CD14-positive monocyte (primary cell): ENCODE measurements around the gene SPTLC1. TPM values are rescaled to one million over a fixed set of nuclear protein-coding genes. Genes with fewer than 3 reads are reported as not detected.
A peak's percentile ranks its signal among the peaks of the same experiment; 100 is the strongest.

Experiments
- DNase-seq, 3 donors: peaks; one replicate each; pipeline ENCODE4 v3.0.0-alpha.2; 2011 to 2022
- H2AFZ ChIP-seq: 2 replicates; pipeline ENCODE4 v1.6.0; 2012; ENCODE audit warnings: mild to moderate bottlenecking, low read depth, low read length, inconsistent platforms; ENCODE audit not compliant: insufficient read depth, poor library complexity, severe bottlenecking
- H3K27ac ChIP-seq, 2 donors: 1 replicate in 1 of 2; 2 replicates in 1 of 2; pipeline ENCODE4 v1.5.1; 2012 to 2013; ENCODE audit warnings: low read length in 2 of 2, control low read depth in 1 of 2, inconsistent platforms in 1 of 2, low read depth in 1 of 2, mild to moderate bottlenecking in 1 of 2
- H3K27me3 ChIP-seq, 2 donors: one replicate each; pipeline versions ENCODE4 v1.6.0 to v1.6.1; 2011 to 2013; ENCODE audit warnings: low read length in 2 of 2; ENCODE audit not compliant: control insufficient read depth in 2 of 2, insufficient read depth in 2 of 2
- H3K36me3 ChIP-seq, 2 donors: replicated peaks in 1 of 2; 1 replicate in 1 of 2; 2 replicates in 1 of 2; pipeline versions ENCODE4 v1.5.1 to v1.6.1; 2012 to 2013; ENCODE audit warnings: low read length in 2 of 2, control low read depth in 1 of 2, inconsistent platforms in 1 of 2, mild to moderate bottlenecking in 1 of 2; ENCODE audit not compliant: insufficient read depth in 2 of 2, control insufficient read depth in 1 of 2
- H3K4me1 ChIP-seq, 2 donors: 1 replicate in 1 of 2; 2 replicates in 1 of 2; pipeline versions ENCODE4 v1.5.1 to v1.6.1; 2012 to 2013; ENCODE audit warnings: low read length in 2 of 2, control low read depth in 1 of 2, inconsistent platforms in 1 of 2, mild to moderate bottlenecking in 1 of 2, moderate library complexity in 1 of 2; ENCODE audit not compliant: insufficient read depth in 2 of 2, control insufficient read depth in 1 of 2
- H3K4me2 ChIP-seq: replicated peaks from 2 replicates; pipeline ENCODE3; 2012; ENCODE audit warnings: low read length, moderate library complexity, mild to moderate bottlenecking; ENCODE audit not compliant: poor library complexity, severe bottlenecking; ENCODE audit errors: extremely low read depth
- H3K4me3 ChIP-seq, 3 experiments: fragments of 200-600 bp in 1 of 3; sonication (generic) in 1 of 3; replicated peaks in 1 of 3; 1 replicate in 2 of 3; 2 replicates in 1 of 3; pipeline ENCODE4 v1.5.1; 2011 to 2013; ENCODE audit warnings: low read length in 3 of 3, mild to moderate bottlenecking in 3 of 3, control low read depth in 2 of 3, low read depth in 2 of 3, inconsistent platforms in 1 of 3, moderate library complexity in 1 of 3
- H3K79me2 ChIP-seq: 2 replicates; pipeline ENCODE4 v1.6.0; 2012; ENCODE audit warnings: mild to moderate bottlenecking, control low read depth, inconsistent platforms, low read length, moderate library complexity; ENCODE audit not compliant: insufficient read depth
- H3K9ac ChIP-seq: 2 replicates; pipeline ENCODE4 v1.6.0; 2017; ENCODE audit warnings: low read length, mild to moderate bottlenecking; ENCODE audit not compliant: insufficient read depth, poor library complexity, severe bottlenecking
- H3K9me3 ChIP-seq, 2 donors: replicated peaks in 1 of 2; 1 replicate in 1 of 2; 2 replicates in 1 of 2; pipeline versions ENCODE4 v1.5.1 to v1.6.1; 2012 to 2013; ENCODE audit warnings: low read length in 2 of 2, control low read depth in 1 of 2; ENCODE audit not compliant: control insufficient read depth in 1 of 2, insufficient read depth in 1 of 2
- H4K20me1 ChIP-seq: 2 replicates; pipeline ENCODE4 v1.6.0; 2012; ENCODE audit warnings: mild to moderate bottlenecking, low read length, control low read depth, moderate library complexity; ENCODE audit not compliant: insufficient read depth
- H3K27ac Mint-ChIP-seq, 7 donors: one replicate each; pipeline ENCODE4 v1.8.0; 2020; ENCODE audit warnings: mild to moderate bottlenecking in 7 of 7, mixed read lengths in 7 of 7, moderate library complexity in 6 of 7, inconsistent platforms in 2 of 7
- H3K27me3 Mint-ChIP-seq, 3 donors: one replicate each; pipeline ENCODE4 v1.8.0; 2021 to 2022; ENCODE audit warnings: low read depth in 3 of 3, mild to moderate bottlenecking in 3 of 3, mixed read lengths in 3 of 3, moderate library complexity in 3 of 3, inconsistent platforms in 1 of 3
- H3K36me3 Mint-ChIP-seq, 2 donors: one replicate each; pipeline ENCODE4 v1.8.0; 2020; ENCODE audit warnings: mixed read lengths in 2 of 2, inconsistent platforms in 1 of 2, mild to moderate bottlenecking in 1 of 2
- H3K4me1 Mint-ChIP-seq: one replicate; pipeline ENCODE4 v1.8.0; 2020; ENCODE audit warnings: mild to moderate bottlenecking, mixed read lengths
- H3K4me3 Mint-ChIP-seq, 2 donors: one replicate each; pipeline ENCODE4 v1.8.0; 2020; ENCODE audit warnings: mild to moderate bottlenecking in 2 of 2, mixed read lengths in 2 of 2, moderate library complexity in 1 of 2
- H3K9me3 Mint-ChIP-seq, 7 donors: one replicate each; pipeline ENCODE4 v1.8.0; 2020 to 2022; ENCODE audit warnings: mixed read lengths in 7 of 7, mild to moderate bottlenecking in 6 of 7, moderate library complexity in 6 of 7, inconsistent platforms in 2 of 7
- CTCF ChIP-seq: fragments of 200-600 bp; IDR thresholded peaks from one replicate; pipeline ENCODE4 v1.8.0; 2022; ENCODE audit warnings: antibody characterized with exemption, mild to moderate bottlenecking
- WGBS: methylation state at CpG from one replicate; pipeline ENCODE4 v1.1.5; 2013; ENCODE audit warnings: missing lambda C conversion rate; ENCODE audit not compliant: insufficient coverage; 5-methylcytosine and 5-hydroxymethylcytosine counted together
- intact Hi-C, 2 donors: fragments of 100-400 bp; cut with micrococcal nuclease; formaldehyde crosslinking; loops; one replicate each; pipeline versions ENCODE4 v1.15.0 to v1.15.1; 2023
- polyA plus RNA-seq, 3 donors: library from polyadenylated mRNA; depleted of rRNA in 1 of 3; unstranded in 2 of 3; stranded (reverse) in 1 of 3; fragments of 300-500 nt in 2 of 3; fragments of >200 nt in 1 of 3; fragmentation: Illumina TruSeq in 2 of 3; gene quantifications; 1 replicate in 2 of 3; 2 replicates in 1 of 3; pipeline ENCODE4 v1.2.3, GENCODE V29; 2012 to 2021

The SPTLC1 gene
- polyA plus RNA-seq, 3 donors = 37.4 to 92.4 (median 80.0) TPM

GRCh38 chr9:92138157-92138959, 23.1 kb upstream of the SPTLC1 start:
- intact Hi-C loops = loop anchor here in 1 of 2 donors (2.0 kb wide), 1 partner anchor 496 kb away; no protein-coding TSS in a partner anchor

More at GRCh38 chr9:92138157-92138959, 23.1 kb upstream of the SPTLC1 start:
- Histone ChIP-seq H3K9me3 (no peaks in the 10 kb centered on the region), H3K9ac (no peak overlapping the region), H3K27ac (no peak overlapping the region), H3K79me2 (no peaks in the 10 kb centered on the region), H3K4me3 (no peak overlapping the region), H3K4me2 (no peak overlapping the region), H2AFZ (peak overlapping the region; percentile 16), H4K20me1 (no peaks in the 10 kb centered on the region), H3K27me3 (peaks cover 13 to 26% of the 10 kb centered on the region in 2 donors), H3K4me1 (peaks cover 12 to 22% of the 10 kb centered on the region in 2 donors), H3K36me3 (no peaks in the 10 kb centered on the region)
- peak; percentile 94 for TF ChIP-seq CTCF
- peaks cover 0 to 2% of the 10 kb centered on the region in 2 donors for H3K36me3 Mint-ChIP-seq
- DNase-seq = peak; percentile 44 to 68 (median 62)
- WGBS = 38% methylated on average over 15 of the region's 22 CpGs
- H3K27ac Mint-ChIP-seq = no peak overlapping the region
- H3K9me3 Mint-ChIP-seq = peaks cover 0 to 5% (median 2%) of the 10 kb centered on the region in 7 donors
- H3K27me3 Mint-ChIP-seq = peaks cover 34 to 48% (median 36%) of the 10 kb centered on the region in 3 donors
- H3K4me3 Mint-ChIP-seq = no peak overlapping the region
- H3K4me1 Mint-ChIP-seq = peaks cover 24% of the 10 kb centered on the region
